HFFc6 (cell line): ENCODE results near the gene DYNLL1. TPM values are rescaled to one million over a fixed set of nuclear protein-coding genes. Genes with fewer than 3 reads are reported as not detected.

Source experiments
- DNase-seq: peaks from one replicate; pipeline ENCODE4 v3.0.0-alpha.2; 2018
- H3K27ac Mint-ChIP-seq: 2 replicates; pipeline ENCODE4 v1.8.0; 2020; ENCODE audit warnings: mild to moderate bottlenecking, mixed read lengths
- H3K27me3 Mint-ChIP-seq: 2 replicates; pipeline ENCODE4 v1.8.0; 2021; ENCODE audit warnings: mild to moderate bottlenecking, moderate library complexity, mixed read lengths; ENCODE audit not compliant: insufficient read depth
- H3K36me3 Mint-ChIP-seq: 2 replicates; pipeline ENCODE4 v1.8.0; 2021; ENCODE audit warnings: low read depth, mixed read lengths
- H3K4me1 Mint-ChIP-seq: 2 replicates; pipeline ENCODE4 v1.8.0; 2020; ENCODE audit warnings: low read depth, mixed read lengths
- H3K4me3 Mint-ChIP-seq: 2 replicates; pipeline ENCODE4 v1.8.0; 2020; ENCODE audit warnings: mild to moderate bottlenecking, moderate library complexity, mixed read lengths
- H3K9me3 Mint-ChIP-seq: 2 replicates; pipeline ENCODE4 v1.8.0; 2020; ENCODE audit warnings: mild to moderate bottlenecking, mixed read lengths
- total RNA-seq, 6 experiments: library from RNA; stranded (reverse); fragmentation: NEBNext Ultra II Directional; extraction: Animal tissue kit (Norgen Biotek cat#: 25700); gene quantifications; 2 replicates in 1 of 6; 3 replicates in 5 of 6; pipeline ENCODE4 v1.2.3, GENCODE V29; 2021
- TF ChIP-seq, protein P1 (sequence below): fragments of 200-600 bp; sonication (generic); IDR thresholded peaks from 2 replicates; pipeline ENCODE4 v1.5.0; 2021; ENCODE audit warnings: antibody characterized with exemption, mild to moderate bottlenecking

DYNLL1 gene
- total RNA-seq, 6 experiments from 2014 or later = 530 to 650 (median 609) TPM

DNA sequence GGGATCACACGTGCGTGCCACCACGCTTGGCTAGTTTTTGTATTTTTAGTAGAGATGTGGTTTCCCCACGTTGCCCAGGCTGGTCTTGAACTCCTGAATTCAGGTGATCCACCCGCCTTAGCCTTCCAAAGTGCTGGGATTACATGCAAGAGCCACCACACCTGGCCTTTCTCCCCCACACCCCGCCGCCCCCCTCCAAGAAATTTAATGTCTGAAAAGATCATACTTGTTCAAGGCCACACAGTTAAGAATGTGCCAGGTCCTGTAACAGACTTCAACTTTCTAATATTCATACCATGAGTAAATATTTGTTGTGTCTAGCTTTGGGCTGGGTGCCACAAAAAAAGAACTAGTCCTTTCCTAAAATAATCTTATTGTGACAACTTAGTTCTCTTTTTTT, 40.6 kb upstream of the DYNLL1 start:
- DNase-seq = no peak
- Mint-ChIP-seq H3K4me1 (peaks cover 8% of the 10 kb centered on the region; the same call in 1 of the 2 replicates), H3K9me3 (no peaks in the 10 kb centered on the region), H3K27ac (no peak overlapping the region), H3K27me3 (peaks cover 6% of the 10 kb centered on the region; the same call in 1 of the 2 replicates), H3K36me3 (peaks cover 19% of the 10 kb centered on the region), H3K4me3 (no peak overlapping the region)
- TF ChIP-seq, protein P1, sequence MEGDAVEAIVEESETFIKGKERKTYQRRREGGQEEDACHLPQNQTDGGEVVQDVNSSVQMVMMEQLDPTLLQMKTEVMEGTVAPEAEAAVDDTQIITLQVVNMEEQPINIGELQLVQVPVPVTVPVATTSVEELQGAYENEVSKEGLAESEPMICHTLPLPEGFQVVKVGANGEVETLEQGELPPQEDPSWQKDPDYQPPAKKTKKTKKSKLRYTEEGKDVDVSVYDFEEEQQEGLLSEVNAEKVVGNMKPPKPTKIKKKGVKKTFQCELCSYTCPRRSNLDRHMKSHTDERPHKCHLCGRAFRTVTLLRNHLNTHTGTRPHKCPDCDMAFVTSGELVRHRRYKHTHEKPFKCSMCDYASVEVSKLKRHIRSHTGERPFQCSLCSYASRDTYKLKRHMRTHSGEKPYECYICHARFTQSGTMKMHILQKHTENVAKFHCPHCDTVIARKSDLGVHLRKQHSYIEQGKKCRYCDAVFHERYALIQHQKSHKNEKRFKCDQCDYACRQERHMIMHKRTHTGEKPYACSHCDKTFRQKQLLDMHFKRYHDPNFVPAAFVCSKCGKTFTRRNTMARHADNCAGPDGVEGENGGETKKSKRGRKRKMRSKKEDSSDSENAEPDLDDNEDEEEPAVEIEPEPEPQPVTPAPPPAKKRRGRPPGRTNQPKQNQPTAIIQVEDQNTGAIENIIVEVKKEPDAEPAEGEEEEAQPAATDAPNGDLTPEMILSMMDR = no peak

GRCh38 chr12:120457133-120457532, 38.8 kb upstream of the DYNLL1 start:
- DNase-seq = no peak
- TF ChIP-seq, protein P1 = peak; percentile 63
- Mint-ChIP-seq H3K9me3 (no peaks in the 10 kb centered on the region), H3K27ac (no peak overlapping the region), H3K27me3 (peaks cover 6% of the 10 kb centered on the region; the same call in 1 of the 2 replicates), H3K4me3 (no peak overlapping the region), H3K4me1 (peaks cover 8% of the 10 kb centered on the region; the same call in 1 of the 2 replicates), H3K36me3 (peaks cover 30% of the 10 kb centered on the region)

- DNase-seq = no peak
- Mint-ChIP-seq H3K27ac (no peak overlapping the region), H3K27me3 (peaks cover 6% of the 10 kb centered on the region; the same call in 1 of the 2 replicates), H3K36me3 (peaks cover 46% of the 10 kb centered on the region), H3K4me1 (peaks cover 8% of the 10 kb centered on the region; the same call in 1 of the 2 replicates), H3K9me3 (no peaks in the 10 kb centered on the region), H3K4me3 (no peak overlapping the region)
- TF ChIP-seq, protein P1 = no peak
These were observed 35.8 kb upstream of the DYNLL1 start for GRCh38 chr12:120460157-120460556.

- no peak for DNase-seq
- Mint-ChIP-seq H3K4me1 (peaks cover 19% of the 10 kb centered on the region), H3K27me3 (peaks cover 5% of the 10 kb centered on the region; the same call in 1 of the 2 replicates), H3K27ac (no peak overlapping the region), H3K4me3 (no peak overlapping the region), H3K9me3 (no peaks in the 10 kb centered on the region), H3K36me3 (peaks cover 46% of the 10 kb centered on the region)
- TF ChIP-seq, protein P1 = no peak
These were observed 33.7 kb upstream of the DYNLL1 start for GRCh38 chr12:120462099-120462640.

DNA sequence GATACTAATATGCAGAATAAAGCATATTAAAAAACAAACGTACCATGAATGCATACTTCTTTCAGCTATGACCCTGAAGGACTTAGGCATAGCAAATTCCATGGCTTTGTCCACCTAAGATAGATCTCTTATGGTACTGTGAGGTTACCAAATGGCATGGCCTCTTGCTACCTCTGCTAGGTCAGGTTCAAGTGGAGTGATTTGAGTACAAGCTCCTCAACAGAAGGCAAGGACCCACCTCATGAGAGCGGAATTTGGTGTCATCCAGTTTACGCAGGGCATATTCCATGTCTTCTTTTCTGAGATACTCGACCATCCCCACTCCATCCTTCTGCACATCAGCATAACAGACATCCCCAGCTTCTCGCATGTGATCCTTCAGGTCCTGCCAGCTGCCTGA, 32.2 kb upstream of the DYNLL1 start:
- no peak overlapping the region for H3K4me3 Mint-ChIP-seq
- H3K27ac Mint-ChIP-seq = peak overlapping the region; percentile 26; the same call in 1 of the 2 replicates
- no peaks in the 10 kb centered on the region for H3K9me3 Mint-ChIP-seq
- TF ChIP-seq, protein P1 = no peak
- H3K4me1 Mint-ChIP-seq = peaks cover 30% of the 10 kb centered on the region
- no peak for DNase-seq
- peaks cover 51% of the 10 kb centered on the region for H3K36me3 Mint-ChIP-seq
- H3K27me3 Mint-ChIP-seq = peaks cover 5% of the 10 kb centered on the region; the same call in 1 of the 2 replicates
